ENCODE measurements around the gene SEMA6D.

DNA sequence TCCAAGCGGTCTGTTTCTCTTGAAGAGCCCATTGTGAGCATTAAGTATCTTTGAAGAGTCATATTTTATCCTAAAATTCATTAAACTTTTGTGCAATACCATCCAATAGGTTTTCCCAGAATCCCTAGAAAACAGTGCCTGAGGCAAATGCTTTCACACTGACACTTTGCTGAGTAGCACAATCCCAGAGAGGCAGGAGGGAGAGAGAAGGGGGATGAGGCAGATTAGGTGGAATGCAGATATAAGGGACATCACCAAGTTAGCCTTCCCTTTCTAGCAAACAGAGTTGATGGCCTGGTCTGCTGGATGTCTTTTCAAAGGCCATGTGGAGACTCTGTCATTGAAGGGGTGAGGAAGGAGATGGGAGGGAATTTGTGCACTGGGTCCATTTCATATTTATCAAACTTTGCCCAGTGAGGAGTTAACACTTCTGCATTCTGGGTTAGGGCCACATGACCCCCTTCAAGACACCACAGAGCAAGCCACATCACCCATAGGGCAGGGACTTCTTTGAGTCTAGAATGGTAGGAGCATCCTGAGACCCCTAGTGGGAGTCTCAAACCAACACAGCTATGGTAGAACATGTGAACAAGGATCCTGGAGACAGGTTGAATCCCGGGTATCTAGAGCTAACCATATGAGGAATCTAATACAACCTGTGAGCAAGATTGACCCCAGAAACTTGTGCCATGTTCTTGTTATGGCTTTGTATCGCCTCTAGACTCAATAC is 32.0 kb upstream of the SEMA6D start:
- TF ChIP-seq EZH2 (IDR thresholded peaks at IDR 0.05; ENCODE audit: borderline replicate concordance, insufficient read depth, low read length, poor library complexity, severe bottlenecking), result no peak
- TF ChIP-seq CTCF (IDR thresholded peaks at IDR 0.05; ENCODE audit: poor library complexity, severe bottlenecking), result no peak
- TF ChIP-seq, protein P1, sequence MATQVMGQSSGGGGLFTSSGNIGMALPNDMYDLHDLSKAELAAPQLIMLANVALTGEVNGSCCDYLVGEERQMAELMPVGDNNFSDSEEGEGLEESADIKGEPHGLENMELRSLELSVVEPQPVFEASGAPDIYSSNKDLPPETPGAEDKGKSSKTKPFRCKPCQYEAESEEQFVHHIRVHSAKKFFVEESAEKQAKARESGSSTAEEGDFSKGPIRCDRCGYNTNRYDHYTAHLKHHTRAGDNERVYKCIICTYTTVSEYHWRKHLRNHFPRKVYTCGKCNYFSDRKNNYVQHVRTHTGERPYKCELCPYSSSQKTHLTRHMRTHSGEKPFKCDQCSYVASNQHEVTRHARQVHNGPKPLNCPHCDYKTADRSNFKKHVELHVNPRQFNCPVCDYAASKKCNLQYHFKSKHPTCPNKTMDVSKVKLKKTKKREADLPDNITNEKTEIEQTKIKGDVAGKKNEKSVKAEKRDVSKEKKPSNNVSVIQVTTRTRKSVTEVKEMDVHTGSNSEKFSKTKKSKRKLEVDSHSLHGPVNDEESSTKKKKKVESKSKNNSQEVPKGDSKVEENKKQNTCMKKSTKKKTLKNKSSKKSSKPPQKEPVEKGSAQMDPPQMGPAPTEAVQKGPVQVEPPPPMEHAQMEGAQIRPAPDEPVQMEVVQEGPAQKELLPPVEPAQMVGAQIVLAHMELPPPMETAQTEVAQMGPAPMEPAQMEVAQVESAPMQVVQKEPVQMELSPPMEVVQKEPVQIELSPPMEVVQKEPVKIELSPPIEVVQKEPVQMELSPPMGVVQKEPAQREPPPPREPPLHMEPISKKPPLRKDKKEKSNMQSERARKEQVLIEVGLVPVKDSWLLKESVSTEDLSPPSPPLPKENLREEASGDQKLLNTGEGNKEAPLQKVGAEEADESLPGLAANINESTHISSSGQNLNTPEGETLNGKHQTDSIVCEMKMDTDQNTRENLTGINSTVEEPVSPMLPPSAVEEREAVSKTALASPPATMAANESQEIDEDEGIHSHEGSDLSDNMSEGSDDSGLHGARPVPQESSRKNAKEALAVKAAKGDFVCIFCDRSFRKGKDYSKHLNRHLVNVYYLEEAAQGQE (IDR thresholded peaks at IDR 0.05; ENCODE audit: borderline replicate concordance), result no peak
- no peak for TF ChIP-seq SMC3 (conservative IDR thresholded peaks at IDR 0.05; ENCODE audit: poor library complexity)
- no peak for TF ChIP-seq EP300 (conservative IDR thresholded peaks at IDR 0.05; ENCODE audit: poor library complexity, severe bottlenecking)
- TF ChIP-seq RAD21 (conservative IDR thresholded peaks at IDR 0.05), result no peak
